GM21786 (cell line): ENCODE data around the gene VENTX.
"Not testable (repeated sequence)": the region's sequence is repeated elsewhere in the genome, so short reads cannot be mapped to it uniquely, and the experiment has no call there.

Experiments used
- ATAC-seq: cut with Tn5 transposase; IDR thresholded peaks from one replicate; pipeline ENCODE4 v1.9.1; 2021; ENCODE audit not compliant: unreplicated experiment

VENTX gene

GRCh38 chr10:133214468-133215410 is 22.9 kb upstream of the VENTX start:
- no peak for ATAC-seq

- ATAC-seq, result no peak
These were observed 22.1 kb upstream of the VENTX start for GRCh38 chr10:133215586-133215985.

DNA sequence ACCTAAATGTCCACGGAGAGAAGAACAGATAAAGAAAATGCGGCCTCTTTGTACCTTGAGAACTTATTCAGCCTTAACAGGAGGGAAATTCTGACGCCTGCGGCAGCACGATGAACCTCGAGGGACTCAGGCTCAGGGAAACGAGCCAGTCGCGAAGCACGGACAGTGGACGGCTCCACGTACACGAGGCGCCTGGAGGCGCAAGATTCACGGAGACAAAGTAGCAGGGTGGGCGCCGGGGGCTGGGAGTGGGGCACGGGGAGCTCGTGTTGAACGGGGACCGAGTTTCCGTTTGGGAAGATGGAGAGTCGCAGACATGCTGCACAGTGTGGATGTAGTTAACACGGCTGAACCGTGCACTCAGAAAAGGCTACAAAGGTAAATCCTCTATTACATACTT is 20.9 kb upstream of the VENTX start:
- ATAC-seq, result no peak

- no peak for ATAC-seq
These were observed 19.7 kb upstream of the VENTX start for GRCh38 chr10:133217800-133218589.

GRCh38 chr10:133218891-133219290 is 18.8 kb upstream of the VENTX start:
- no peak for ATAC-seq

DNA sequence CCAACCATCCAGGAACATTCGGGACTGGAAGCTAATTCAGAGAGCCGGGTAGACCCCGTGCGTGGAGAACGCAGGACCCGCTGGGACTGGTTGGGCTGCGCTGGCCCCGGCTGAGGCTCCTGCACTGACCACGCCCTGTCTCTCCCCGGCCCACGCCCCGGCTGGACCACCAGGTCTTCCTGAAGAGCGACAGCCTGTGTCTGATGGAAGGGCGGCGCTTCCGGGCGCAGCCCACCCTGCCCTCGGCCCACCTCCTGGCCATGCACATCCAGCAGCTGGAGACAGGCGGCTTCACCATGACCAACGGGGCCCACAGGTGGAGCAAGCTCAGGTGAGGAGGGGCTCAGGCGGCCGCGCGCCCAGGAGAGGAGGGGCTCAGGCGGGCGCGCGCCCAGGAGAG is 17.9 kb upstream of the VENTX start:
- ATAC-seq, result no peak

- no peak for ATAC-seq
These were observed 16.3 kb upstream of the VENTX start for GRCh38 chr10:133221331-133221730.

DNA sequence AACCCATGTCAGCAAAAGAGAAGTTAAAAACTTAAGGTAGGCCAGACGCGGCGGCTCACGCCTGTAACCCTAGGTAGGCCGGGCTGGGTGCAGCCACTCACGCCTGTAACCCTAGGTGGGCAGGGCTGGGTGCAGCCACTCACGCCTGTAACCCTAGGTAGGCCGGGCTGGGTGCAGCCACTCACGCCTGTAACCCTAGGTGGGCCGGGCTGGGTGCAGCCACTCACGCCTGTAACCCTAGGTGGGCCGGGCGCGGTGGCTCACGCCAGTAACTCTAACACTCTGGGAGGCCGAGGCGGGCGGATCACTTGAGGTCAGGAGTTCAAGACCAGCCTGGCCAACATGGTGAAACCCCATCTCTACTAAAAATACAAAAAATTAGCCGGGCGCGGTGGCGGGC is 15.9 kb upstream of the VENTX start:
- not testable (repeated sequence) for ATAC-seq

- ATAC-seq, result no peak
These were observed 13.6 kb upstream of the VENTX start for GRCh38 chr10:133224076-133224475.

DNA sequence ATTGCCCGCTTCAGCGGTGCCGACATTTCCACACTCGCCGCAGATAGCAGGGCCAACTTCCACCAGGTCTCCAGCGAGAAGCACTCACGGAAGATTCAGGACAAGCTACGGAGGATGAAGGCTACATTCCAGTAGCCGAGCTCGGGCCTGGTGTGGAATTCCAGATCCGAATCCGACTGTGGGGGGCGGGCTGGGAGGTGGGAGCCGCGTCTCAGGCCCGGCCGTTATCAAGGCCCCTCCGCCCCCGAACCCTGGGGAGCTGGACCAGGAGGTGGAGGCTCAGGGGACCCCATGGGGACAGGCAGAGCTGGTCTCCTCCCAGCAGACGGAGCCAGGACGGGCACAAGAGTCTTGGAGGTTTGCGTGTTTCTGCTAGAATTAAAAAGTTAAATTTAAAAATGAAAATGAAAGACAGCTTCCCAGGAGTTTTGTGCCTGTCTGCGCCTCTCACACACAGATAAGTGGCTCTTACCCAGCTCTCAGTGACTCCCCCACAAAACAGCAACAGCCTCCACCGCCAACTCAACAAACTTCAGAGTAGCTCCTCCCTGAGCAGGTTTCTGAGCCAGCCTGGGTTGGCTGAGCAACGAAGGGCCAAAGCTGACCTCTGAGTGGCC is 12.8 kb upstream of the VENTX start:
- ATAC-seq, result no peak

DNA sequence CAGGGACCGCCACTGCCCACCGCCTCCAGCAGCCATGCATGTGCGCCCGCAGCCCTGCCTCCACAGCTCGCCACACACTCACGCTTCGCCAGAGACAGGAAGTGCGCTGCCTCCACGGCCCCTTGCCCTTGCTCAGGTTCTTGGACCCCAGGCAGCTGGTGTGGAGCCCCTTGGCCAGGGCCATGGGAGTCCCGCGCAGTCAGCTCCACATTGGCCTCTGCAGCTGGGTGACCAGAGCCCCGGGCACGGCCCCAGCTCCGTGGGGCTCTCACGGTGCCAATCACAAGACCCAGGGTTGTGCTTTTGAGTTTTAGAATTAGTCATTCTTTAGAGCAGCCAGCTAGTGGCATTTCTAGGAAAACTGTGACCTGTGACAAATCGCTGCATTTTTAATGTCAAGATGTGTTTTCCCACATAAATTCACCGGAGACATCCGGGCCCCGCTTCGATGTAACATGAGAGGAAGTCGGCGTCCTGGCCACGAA is 11.9 kb upstream of the VENTX start:
- ATAC-seq, result no peak

DNA sequence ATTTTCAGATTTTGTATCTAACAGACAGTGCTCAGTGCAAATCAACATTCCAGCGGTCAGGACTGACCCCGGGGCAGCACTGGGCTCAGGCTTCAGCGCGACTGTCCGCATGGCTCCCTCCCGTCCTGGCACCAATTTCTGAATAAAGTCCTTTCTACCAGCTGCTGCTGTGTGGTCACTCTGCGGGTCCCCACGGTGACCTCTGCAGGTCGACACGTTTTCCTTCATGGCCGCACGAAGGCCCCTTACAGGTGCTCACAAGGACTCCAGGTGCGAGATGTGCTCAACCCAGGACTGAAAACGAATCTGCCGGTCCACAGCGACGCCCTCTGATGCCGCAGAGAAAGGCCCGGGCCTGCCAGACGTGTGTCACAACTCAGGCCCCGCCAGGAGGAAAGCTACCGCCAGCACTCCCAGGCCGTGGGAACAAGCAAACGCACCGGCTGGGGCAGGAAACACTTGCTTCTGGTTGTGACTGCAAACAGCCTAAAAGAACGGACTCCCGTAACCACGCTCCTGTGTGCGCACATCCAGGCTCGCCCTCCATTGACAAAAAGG is 11.3 kb upstream of the VENTX start:
- no peak for ATAC-seq

DNA sequence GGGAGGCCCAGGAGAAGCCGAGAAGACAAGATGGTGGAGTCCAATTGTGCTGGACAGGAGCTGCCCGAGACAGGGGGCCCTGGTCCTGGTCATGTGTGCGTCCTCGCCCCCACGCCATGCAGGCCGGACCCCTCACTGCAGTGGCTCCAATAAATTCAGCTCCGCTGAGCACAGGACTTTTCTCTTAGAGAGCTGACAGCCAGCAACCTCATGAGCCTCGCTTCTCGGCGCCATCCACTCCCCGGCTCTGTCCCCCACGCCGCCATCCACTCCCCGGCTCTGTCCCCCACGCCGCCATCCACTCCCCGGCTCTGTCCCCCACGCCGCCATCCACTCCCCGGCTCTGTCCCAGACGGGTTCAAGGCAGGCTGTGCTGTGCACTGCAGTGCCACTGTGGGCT is 10.4 kb upstream of the VENTX start:
- no peak for ATAC-seq

GRCh38 chr10:133229265-133230043 is 8.2 kb upstream of the VENTX start:
- no peak for ATAC-seq

DNA sequence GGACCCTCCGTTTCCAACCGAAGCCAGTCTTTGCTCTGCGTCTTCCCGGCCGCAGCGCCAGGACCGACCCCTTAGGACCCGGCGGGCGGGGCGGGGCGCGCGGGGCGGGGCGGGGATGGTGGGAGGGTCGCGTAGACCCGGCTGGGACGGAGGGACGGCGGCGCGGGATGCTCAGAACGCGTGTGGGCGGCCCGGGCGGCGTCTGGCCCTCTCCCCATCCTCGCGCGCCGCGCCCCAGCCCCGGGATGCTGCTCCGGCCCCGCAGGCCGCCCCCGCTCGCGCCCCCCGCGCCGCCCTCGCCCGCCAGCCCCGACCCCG is 7.7 kb upstream of the VENTX start, which contains the start of gene UTF1:
UTF1 (plus strand) TSS at position 174 of the 318 bp plus-strand sequence; CDS start at position 246, 72 bp downstream.
- no peak for ATAC-seq

- no peak for ATAC-seq
These were observed 7.1 kb upstream of the VENTX start for GRCh38 chr10:133230387-133231195.

DNA sequence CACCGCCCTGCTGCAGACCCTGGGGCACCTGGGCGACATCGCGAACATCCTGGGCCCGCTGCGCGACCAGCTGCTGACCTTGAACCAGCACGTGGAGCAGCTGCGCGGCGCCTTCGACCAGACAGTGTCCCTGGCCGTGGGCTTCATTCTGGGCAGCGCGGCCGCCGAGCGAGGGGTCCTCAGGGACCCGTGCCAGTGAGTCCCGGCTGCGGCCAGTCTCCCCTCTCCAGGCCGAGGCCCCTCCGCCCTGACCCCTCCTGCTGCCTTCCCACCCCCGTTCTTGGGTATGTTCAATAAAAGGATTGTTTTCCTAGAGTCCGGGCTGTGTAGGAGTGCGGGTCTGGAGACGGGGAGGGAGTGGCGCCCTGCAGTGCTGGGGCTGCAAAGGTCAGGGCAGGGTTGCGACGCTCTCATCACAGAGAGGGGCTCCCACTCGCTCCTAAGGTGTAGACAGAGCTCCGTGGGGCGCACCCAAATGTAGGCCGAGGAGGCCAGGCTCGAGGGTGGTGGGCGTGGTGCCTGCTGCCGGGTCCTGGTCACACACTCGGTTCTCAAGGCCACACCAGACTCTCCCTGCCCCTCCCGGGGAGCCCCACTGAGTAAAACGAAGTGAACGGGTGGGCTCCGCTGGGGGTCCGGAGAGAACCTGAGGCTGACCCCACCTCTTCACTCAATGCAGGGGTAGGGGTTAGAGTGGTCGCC is 6.3 kb upstream of the VENTX start:
- no peak for ATAC-seq

GRCh38 chr10:133231946-133232574 is 5.6 kb upstream of the VENTX start:
- no peak for ATAC-seq
